ENCODE data around the gene ZNF518A.

DNA sequence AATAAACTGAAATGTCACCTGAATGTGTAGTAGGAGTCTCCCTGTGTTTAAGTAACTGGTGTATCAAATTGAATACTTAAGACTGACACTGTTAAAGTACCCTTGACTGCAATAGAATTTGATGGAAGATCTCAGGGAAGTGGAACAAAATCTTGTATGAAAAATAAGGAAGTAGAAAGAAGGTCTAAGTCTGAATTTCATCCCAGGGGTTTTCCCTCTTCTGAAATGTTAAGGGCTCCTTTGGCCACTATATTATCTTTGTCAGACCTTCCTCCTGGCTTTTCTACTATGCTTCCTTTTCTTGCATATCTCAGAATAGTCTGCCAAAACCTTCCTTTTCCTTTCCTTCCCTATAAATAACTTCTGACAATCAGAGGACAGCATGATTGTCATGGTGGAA, 81.7 kb downstream of the ZNF518A start:
- TF ChIP-seq, protein P1, sequence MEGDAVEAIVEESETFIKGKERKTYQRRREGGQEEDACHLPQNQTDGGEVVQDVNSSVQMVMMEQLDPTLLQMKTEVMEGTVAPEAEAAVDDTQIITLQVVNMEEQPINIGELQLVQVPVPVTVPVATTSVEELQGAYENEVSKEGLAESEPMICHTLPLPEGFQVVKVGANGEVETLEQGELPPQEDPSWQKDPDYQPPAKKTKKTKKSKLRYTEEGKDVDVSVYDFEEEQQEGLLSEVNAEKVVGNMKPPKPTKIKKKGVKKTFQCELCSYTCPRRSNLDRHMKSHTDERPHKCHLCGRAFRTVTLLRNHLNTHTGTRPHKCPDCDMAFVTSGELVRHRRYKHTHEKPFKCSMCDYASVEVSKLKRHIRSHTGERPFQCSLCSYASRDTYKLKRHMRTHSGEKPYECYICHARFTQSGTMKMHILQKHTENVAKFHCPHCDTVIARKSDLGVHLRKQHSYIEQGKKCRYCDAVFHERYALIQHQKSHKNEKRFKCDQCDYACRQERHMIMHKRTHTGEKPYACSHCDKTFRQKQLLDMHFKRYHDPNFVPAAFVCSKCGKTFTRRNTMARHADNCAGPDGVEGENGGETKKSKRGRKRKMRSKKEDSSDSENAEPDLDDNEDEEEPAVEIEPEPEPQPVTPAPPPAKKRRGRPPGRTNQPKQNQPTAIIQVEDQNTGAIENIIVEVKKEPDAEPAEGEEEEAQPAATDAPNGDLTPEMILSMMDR (IDR thresholded peaks at IDR 0.05) = no peak
- TF ChIP-seq SIN3A (IDR thresholded peaks at IDR 0.05; ENCODE audit: borderline replicate concordance, insufficient read depth, low read depth, low read length) (no peak), TCF7L2 (IDR thresholded peaks at IDR 0.05; ENCODE audit: low read depth, low read length) (no peak)
